Measurements from ENCODE around the gene GADD45A. TPM values are rescaled to one million over a fixed set of nuclear protein-coding genes. Genes with fewer than 3 reads are reported as not detected.
"Not testable (repeated sequence)": the region's sequence is repeated elsewhere in the genome, so short reads cannot be mapped to it uniquely, and the experiment has no call there.

GADD45A gene
- total RNA-seq, 1 donor from 2014 or later = 48.2 TPM

GRCh38 chr1:67652800-67653199, 32.2 kb upstream of the GADD45A start:
- Mint-ChIP-seq H3K27ac (no peak overlapping the region), H3K27me3 (ENCODE audit: insufficient read depth) (peaks cover 21% of the 10 kb centered on the region), H3K9me3 (no peaks in the 10 kb centered on the region), H3K36me3 (ENCODE audit: low read depth) (no peaks in the 10 kb centered on the region), H3K4me3 (no peak overlapping the region), H3K4me1 (ENCODE audit: low read depth) (no peaks in the 10 kb centered on the region)
- intact Hi-C loops (cut with micrococcal nuclease) = no loop called here
- DNase-seq (ENCODE audit: low spot score) = no peak

GRCh38 chr1:67653304-67653703, 31.7 kb upstream of the GADD45A start:
- H3K4me3 Mint-ChIP-seq = no peak overlapping the region
- peaks cover 21% of the 10 kb centered on the region for H3K27me3 Mint-ChIP-seq (ENCODE audit: insufficient read depth)
- no peak overlapping the region for H3K27ac Mint-ChIP-seq
- no peak for DNase-seq (ENCODE audit: low spot score)
- no peaks in the 10 kb centered on the region for H3K36me3 Mint-ChIP-seq (ENCODE audit: low read depth)
- no peaks in the 10 kb centered on the region for H3K9me3 Mint-ChIP-seq
- intact Hi-C loops (cut with micrococcal nuclease) = no loop called here
- no peaks in the 10 kb centered on the region for H3K4me1 Mint-ChIP-seq (ENCODE audit: low read depth)

- no peaks in the 10 kb centered on the region for H3K9me3 Mint-ChIP-seq
- H3K36me3 Mint-ChIP-seq (ENCODE audit: low read depth) = no peaks in the 10 kb centered on the region
- no peak overlapping the region for H3K4me3 Mint-ChIP-seq
- no peak for DNase-seq (ENCODE audit: low spot score)
- H3K4me1 Mint-ChIP-seq (ENCODE audit: low read depth) = no peaks in the 10 kb centered on the region
- intact Hi-C loops (cut with micrococcal nuclease) = no loop called here
- peaks cover 24% of the 10 kb centered on the region for H3K27me3 Mint-ChIP-seq (ENCODE audit: insufficient read depth)
- H3K27ac Mint-ChIP-seq = no peak overlapping the region
Measured at GRCh38 chr1:67655581-67655980, 29.4 kb upstream of the GADD45A start.

GRCh38 chr1:67657152-67657551, 27.8 kb upstream of the GADD45A start:
- DNase-seq (ENCODE audit: low spot score); H3K4me3 Mint-ChIP-seq; H3K27ac Mint-ChIP-seq: not testable (repeated sequence)

GRCh38 chr1:67659229-67659628, 25.8 kb upstream of the GADD45A start:
- H3K4me3 Mint-ChIP-seq = no peak overlapping the region
- no peak overlapping the region for H3K27ac Mint-ChIP-seq
- H3K9me3 Mint-ChIP-seq = no peaks in the 10 kb centered on the region
- H3K36me3 Mint-ChIP-seq (ENCODE audit: low read depth) = no peaks in the 10 kb centered on the region
- no peak for DNase-seq (ENCODE audit: low spot score)
- H3K27me3 Mint-ChIP-seq (ENCODE audit: insufficient read depth) = peaks cover 25% of the 10 kb centered on the region
- intact Hi-C loops (cut with micrococcal nuclease) = no loop called here
- H3K4me1 Mint-ChIP-seq (ENCODE audit: low read depth) = no peaks in the 10 kb centered on the region

More at GRCh38 chr1:67657152-67657551, 27.8 kb upstream of the GADD45A start:
- intact Hi-C loops (cut with micrococcal nuclease); H3K4me1 Mint-ChIP-seq (ENCODE audit: low read depth); H3K36me3 Mint-ChIP-seq (ENCODE audit: low read depth); H3K9me3 Mint-ChIP-seq: not testable (repeated sequence)
- peaks cover 26% of the 10 kb centered on the region for H3K27me3 Mint-ChIP-seq (ENCODE audit: insufficient read depth)

- no peak for DNase-seq (ENCODE audit: low spot score)
- H3K27me3 Mint-ChIP-seq (ENCODE audit: insufficient read depth) = peaks cover 19% of the 10 kb centered on the region
- intact Hi-C loops (cut with micrococcal nuclease) = no loop called here
- no peak overlapping the region for H3K27ac Mint-ChIP-seq
- no peak overlapping the region for H3K4me3 Mint-ChIP-seq
- no peaks in the 10 kb centered on the region for H3K4me1 Mint-ChIP-seq (ENCODE audit: low read depth)
- no peaks in the 10 kb centered on the region for H3K36me3 Mint-ChIP-seq (ENCODE audit: low read depth)
- no peaks in the 10 kb centered on the region for H3K9me3 Mint-ChIP-seq
Measured at GRCh38 chr1:67662884-67663283, 22.1 kb upstream of the GADD45A start.

- Mint-ChIP-seq H3K4me1 (ENCODE audit: low read depth) (no peaks in the 10 kb centered on the region), H3K27me3 (ENCODE audit: insufficient read depth) (peaks cover 24% of the 10 kb centered on the region), H3K27ac (no peak overlapping the region), H3K9me3 (no peaks in the 10 kb centered on the region), H3K4me3 (no peak overlapping the region), H3K36me3 (ENCODE audit: low read depth) (no peaks in the 10 kb centered on the region)
- no peak for DNase-seq (ENCODE audit: low spot score)
- intact Hi-C loops (cut with micrococcal nuclease) = no loop called here
Measured at GRCh38 chr1:67664048-67664447, 21.0 kb upstream of the GADD45A start.

GRCh38 chr1:67665307-67665706, 19.7 kb upstream of the GADD45A start:
- H3K36me3 Mint-ChIP-seq (ENCODE audit: low read depth); H3K4me1 Mint-ChIP-seq (ENCODE audit: low read depth); intact Hi-C loops (cut with micrococcal nuclease); H3K4me3 Mint-ChIP-seq; DNase-seq (ENCODE audit: low spot score); H3K27ac Mint-ChIP-seq; H3K9me3 Mint-ChIP-seq: not testable (repeated sequence)
- peaks cover 27% of the 10 kb centered on the region for H3K27me3 Mint-ChIP-seq (ENCODE audit: insufficient read depth)

GRCh38 chr1:67666636-67667035, 18.4 kb upstream of the GADD45A start:
- no peak for DNase-seq (ENCODE audit: low spot score)
- peaks cover 31% of the 10 kb centered on the region for H3K27me3 Mint-ChIP-seq (ENCODE audit: insufficient read depth)
- intact Hi-C loops (cut with micrococcal nuclease) = no loop called here
- H3K4me1 Mint-ChIP-seq (ENCODE audit: low read depth) = no peaks in the 10 kb centered on the region
- no peak overlapping the region for H3K27ac Mint-ChIP-seq
- no peak overlapping the region for H3K4me3 Mint-ChIP-seq
- no peaks in the 10 kb centered on the region for H3K9me3 Mint-ChIP-seq
- H3K36me3 Mint-ChIP-seq (ENCODE audit: low read depth) = no peaks in the 10 kb centered on the region

- no peak overlapping the region for H3K27ac Mint-ChIP-seq
- H3K9me3 Mint-ChIP-seq = no peaks in the 10 kb centered on the region
- DNase-seq (ENCODE audit: low spot score) = no peak
- intact Hi-C loops (cut with micrococcal nuclease) = no loop called here
- no peak overlapping the region for H3K4me3 Mint-ChIP-seq
- H3K27me3 Mint-ChIP-seq (ENCODE audit: insufficient read depth) = peaks cover 42% of the 10 kb centered on the region
- peaks cover 6% of the 10 kb centered on the region for H3K4me1 Mint-ChIP-seq (ENCODE audit: low read depth)
- H3K36me3 Mint-ChIP-seq (ENCODE audit: low read depth) = peaks cover 2% of the 10 kb centered on the region
Measured at GRCh38 chr1:67668660-67669059, 16.3 kb upstream of the GADD45A start.

- no peak overlapping the region for H3K4me3 Mint-ChIP-seq
- H3K27ac Mint-ChIP-seq = no peak overlapping the region
- peaks cover 26% of the 10 kb centered on the region for H3K4me1 Mint-ChIP-seq (ENCODE audit: low read depth)
- DNase-seq (ENCODE audit: low spot score) = no peak
- peaks cover 2% of the 10 kb centered on the region for H3K36me3 Mint-ChIP-seq (ENCODE audit: low read depth)
- intact Hi-C loops (cut with micrococcal nuclease) = no loop called here
- peaks cover 36% of the 10 kb centered on the region for H3K27me3 Mint-ChIP-seq (ENCODE audit: insufficient read depth)
- H3K9me3 Mint-ChIP-seq = no peaks in the 10 kb centered on the region
Measured at GRCh38 chr1:67672260-67672803, 12.7 kb upstream of the GADD45A start.

GRCh38 chr1:67673468-67674201, 11.4 kb upstream of the GADD45A start:
- Mint-ChIP-seq H3K27ac (peak overlapping the region; percentile 55), H3K36me3 (ENCODE audit: low read depth) (peaks cover 2% of the 10 kb centered on the region), H3K9me3 (no peaks in the 10 kb centered on the region), H3K27me3 (ENCODE audit: insufficient read depth) (peaks cover 29% of the 10 kb centered on the region), H3K4me1 (ENCODE audit: low read depth) (peaks cover 26% of the 10 kb centered on the region), H3K4me3 (no peak overlapping the region)
- no peak for DNase-seq (ENCODE audit: low spot score)
- intact Hi-C loops (cut with micrococcal nuclease) = loop anchor here (1.0 kb wide), 1 partner anchor 11 kb away; no protein-coding TSS in a partner anchor

GRCh38 chr1:67674260-67675011, 10.6 kb upstream of the GADD45A start:
- H3K27me3 Mint-ChIP-seq (ENCODE audit: insufficient read depth) = peaks cover 26% of the 10 kb centered on the region
- peak overlapping the region; percentile 47 for H3K4me3 Mint-ChIP-seq
- peaks cover 26% of the 10 kb centered on the region for H3K4me1 Mint-ChIP-seq (ENCODE audit: low read depth)
- H3K9me3 Mint-ChIP-seq = no peaks in the 10 kb centered on the region
- peak; percentile 16 for DNase-seq (ENCODE audit: low spot score)
- intact Hi-C loops (cut with micrococcal nuclease) = loop anchor here (1.0 kb wide), 1 partner anchor 10 kb away; no protein-coding TSS in a partner anchor
- peak overlapping the region; percentile 2 for H3K27ac Mint-ChIP-seq
- H3K36me3 Mint-ChIP-seq (ENCODE audit: low read depth) = peaks cover 2% of the 10 kb centered on the region

Measured in activated T-helper 1 cell treated with anti-CD3 and anti-CD28 coated beads, Interleukin-12 subunit alpha, Interleukin-12 subunit beta, Interleukin-2, Interleukin-4 antibody, amounts not matched to agents 30 ng/mL and 10 ng/mL and 1 ng/mL, durations not matched to agents 14 hours and 24 hours and 36 hours (primary cell).